Bronchial epithelial cell (primary cell): ENCODE measurements around the gene AGO3. TPM values are rescaled to one million over a fixed set of nuclear protein-coding genes. Genes with fewer than 3 reads are reported as not detected.
"Not testable (repeated sequence)": the region's sequence is repeated elsewhere in the genome, so short reads cannot be mapped to it uniquely, and the experiment has no call there.

Source experiments
- DNase-seq: peaks from one replicate; pipeline ENCODE4 v3.0.0-alpha.2; 2010; ENCODE audit warnings: low read depth
- FAIRE-seq: peaks from 2 replicates; lab custom pipeline; 2011; peaks lifted over from hg19 to GRCh38; lab: Jason Lieb, UNC
- H3K27me3 ChIP-seq: 2 replicates; pipeline ENCODE4 v1.5.1; 2011; ENCODE audit warnings: low read length; ENCODE audit not compliant: control insufficient read depth, insufficient read depth
- H3K36me3 ChIP-seq: 2 replicates; pipeline ENCODE4 v1.5.1; 2011; ENCODE audit warnings: low read length; ENCODE audit not compliant: control insufficient read depth, insufficient read depth
- H3K4me3 ChIP-seq: 2 replicates; pipeline ENCODE4 v1.5.1; 2011; ENCODE audit warnings: mild to moderate bottlenecking, low read depth, low read length, control low read depth
- CTCF ChIP-seq: IDR thresholded peaks from 2 replicates; pipeline ENCODE4 v1.5.1; 2011; ENCODE audit warnings: mild to moderate bottlenecking, moderate library complexity, low read length, control low read depth, inconsistent platforms; ENCODE audit not compliant: insufficient read depth, severe bottlenecking
- total RNA-seq: library from RNA; depleted of rRNA; stranded (reverse); fragments of >200 nt; gene quantifications from 2 replicates; pipeline ENCODE4 v1.2.1, GENCODE V29; 2014

The AGO3 gene
- total RNA-seq, 1 donor from 2014 or later: 9.5 TPM

DNA sequence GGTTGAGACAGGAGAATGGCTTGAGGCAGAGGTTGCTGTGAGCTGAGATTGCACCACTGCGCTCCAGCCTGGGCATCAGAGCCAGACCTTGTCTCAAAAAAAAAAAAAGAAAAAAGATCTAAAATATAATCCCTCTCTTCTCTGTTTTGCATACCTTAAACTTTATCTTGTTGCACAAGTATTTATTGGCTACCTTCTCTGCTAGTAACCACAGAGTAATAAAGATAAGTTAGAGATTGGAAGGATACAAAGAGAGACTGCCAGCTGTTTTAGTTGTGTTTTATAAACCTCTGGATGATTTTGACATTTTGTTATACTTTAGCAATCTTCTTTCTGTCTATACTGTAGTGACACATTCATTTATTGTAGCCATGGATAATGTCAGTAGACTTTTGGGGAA is 27.7 kb downstream of the AGO3 start:
- H3K4me3 ChIP-seq: no peak overlapping the region
- TF ChIP-seq CTCF: no peak
- no peak for FAIRE-seq

DNA sequence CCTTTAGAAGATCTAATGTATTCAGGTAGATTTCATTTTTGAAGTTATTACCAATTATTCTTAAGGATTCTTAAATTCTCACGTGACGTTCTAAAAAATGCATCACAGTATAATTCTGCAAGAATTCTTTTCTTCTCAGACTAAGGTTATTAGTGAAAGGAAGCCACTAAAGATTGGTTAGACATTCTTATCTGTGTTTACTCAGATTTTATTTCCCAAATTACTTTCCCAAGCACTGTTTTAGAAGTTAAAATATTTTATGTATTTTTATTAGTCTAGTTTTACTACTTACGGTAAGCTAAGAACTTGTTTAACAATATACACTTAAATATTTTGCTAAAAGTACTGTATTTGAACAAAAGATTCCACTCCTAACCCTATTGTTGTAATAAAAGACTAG is 28.4 kb downstream of the AGO3 start:
- DNase-seq: no peak
- TF ChIP-seq CTCF: no peak
- Histone ChIP-seq H3K27me3 (no peaks in the 10 kb centered on the region), H3K4me3 (no peak overlapping the region), H3K36me3 (no peaks in the 10 kb centered on the region)
- no peak for FAIRE-seq

More for the DNA sequence above, 27.7 kb downstream of the AGO3 start:
- no peaks in the 10 kb centered on the region for H3K27me3 ChIP-seq
- DNase-seq: no peak
- no peaks in the 10 kb centered on the region for H3K36me3 ChIP-seq

DNA sequence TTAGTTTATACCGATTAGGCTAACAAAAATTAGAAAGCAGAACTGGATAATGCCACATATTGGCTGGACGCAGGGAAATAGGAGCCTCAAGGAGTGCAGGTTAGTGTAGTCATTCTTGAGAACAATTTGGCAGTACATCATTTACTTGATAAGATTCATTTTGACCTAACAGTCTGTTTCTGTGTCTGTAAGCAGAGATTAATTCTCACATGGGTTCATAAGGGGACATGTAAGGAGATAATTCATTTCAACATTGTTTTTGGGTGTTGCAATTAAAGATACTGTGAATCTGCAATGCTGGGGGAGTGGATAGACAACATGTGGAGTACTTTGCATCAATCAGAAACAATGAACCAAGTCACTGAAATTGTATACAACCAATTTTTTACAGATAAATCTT is 32.0 kb downstream of the AGO3 start:
- no peak overlapping the region for H3K4me3 ChIP-seq
- H3K36me3 ChIP-seq: no peaks in the 10 kb centered on the region
- DNase-seq (no peak), FAIRE-seq (no peak)
- no peaks in the 10 kb centered on the region for H3K27me3 ChIP-seq
- TF ChIP-seq CTCF: no peak

- DNase-seq, H3K36me3 ChIP-seq, FAIRE-seq, H3K27me3 ChIP-seq, H3K4me3 ChIP-seq: not testable (repeated sequence)
Observed at GRCh38 chr1:35964277-35964676, 33.4 kb downstream of the AGO3 start.

GRCh38 chr1:35968396-35968795 is 37.5 kb downstream of the AGO3 start:
- Histone ChIP-seq H3K36me3 (peaks cover 2% of the 10 kb centered on the region), H3K27me3 (no peaks in the 10 kb centered on the region), H3K4me3 (no peak overlapping the region)
- DNase-seq (no peak), FAIRE-seq (no peak)
- no peak for TF ChIP-seq CTCF

DNA sequence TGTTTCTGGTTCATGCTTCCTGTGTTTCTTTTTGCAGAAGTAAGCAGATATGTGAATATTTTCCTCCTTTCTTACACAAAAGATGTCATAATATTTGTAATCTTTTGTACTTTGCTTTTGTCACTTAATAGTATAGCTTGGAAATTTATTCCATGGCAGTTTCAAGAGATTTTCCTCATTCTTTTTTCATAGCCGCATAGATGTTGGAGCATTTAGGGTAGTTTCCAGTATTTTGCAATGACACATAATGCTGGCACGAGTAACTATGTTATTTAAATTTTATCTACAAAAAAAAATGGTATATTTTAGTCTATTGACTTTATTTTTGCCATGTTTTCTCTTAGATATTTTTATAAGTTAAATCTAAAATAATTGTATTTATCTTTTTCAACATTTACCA is 40.7 kb downstream of the AGO3 start:
- Histone ChIP-seq H3K4me3 (no peak overlapping the region), H3K27me3 (no peaks in the 10 kb centered on the region), H3K36me3 (peaks cover 2% of the 10 kb centered on the region)
- no peak for TF ChIP-seq CTCF
- FAIRE-seq: no peak
- no peak for DNase-seq

- H3K36me3 ChIP-seq, H3K4me3 ChIP-seq, H3K27me3 ChIP-seq, DNase-seq, FAIRE-seq: not testable (repeated sequence)
Observed at GRCh38 chr1:35972631-35973030, 41.7 kb downstream of the AGO3 start.
